Placental pericyte (primary cell): ENCODE results near the gene HCN3. TPM values are rescaled to one million over a fixed set of nuclear protein-coding genes. Genes with fewer than 3 reads are reported as not detected.

ENCODE experiments used
- total RNA-seq: library from RNA; depleted of rRNA; stranded (reverse); fragments of >200 nt; gene quantifications from 2 replicates; pipeline ENCODE4 v1.2.3, GENCODE V29; 2012

HCN3 gene
- 0.57 and 2.0 TPM in 2 replicates for total RNA-seq

GRCh38 chr1:155277070-155277901, at the start of gene HCN3:
HCN3 (plus strand) TSS chr1:155277463; CDS start chr1:155277591, 128 bp downstream.

GRCh38 chr1:155255243-155256007, 21.8 kb upstream of the HCN3 start, which contains the start of gene ENTREP3:
ENTREP3 (minus strand) TSS chr1:155255483; CDS start chr1:155254877, 606 bp downstream.

GRCh38 chr1:155261852-155262673, 15.2 kb upstream of the HCN3 start, which contains the start of gene SCAMP3:
SCAMP3 (minus strand) TSS chr1:155262360; CDS start chr1:155262151, 209 bp downstream.

GRCh38 chr1:155273343-155274245, 3.7 kb upstream of the HCN3 start, which contains the start of gene CLK2:
CLK2 (minus strand) TSS chr1:155273504; CDS start chr1:155270977, 2,527 bp downstream.

GRCh38 chr1:155301342-155301841, 24.1 kb downstream of the HCN3 start, which contains the start of gene PKLR:
PKLR (minus strand) TSS chr1:155301438; CDS start chr1:155301395, 43 bp downstream.

GRCh38 chr1:155308493-155309422, 31.5 kb downstream of the HCN3 start, which contains the start of gene FDPS:
FDPS (plus strand) TSS chr1:155308866; CDS start chr1:155309790, 924 bp downstream.

GRCh38 chr1:155320661-155321617, 43.7 kb downstream of the HCN3 start, which contains the start of gene RUSC1:
RUSC1 (plus strand) TSS chr1:155320894; CDS start chr1:155321774, 880 bp downstream.

Other genes starting within 250 kb of the HCN3 start
- 0.66 TPM in 1 of 2 replicates, not detected in the other for gene DCST2, start 243.7 kb upstream of the HCN3 start, total RNA-seq
- not detected in 2 replicates for gene DCST1, start 243.6 kb upstream of the HCN3 start, total RNA-seq
- 53.7 and 63.5 TPM in 2 replicates for gene ADAM15, start 226.1 kb upstream of the HCN3 start, total RNA-seq
- gene EFNA4, start 213.7 kb upstream of the HCN3 start, total RNA-seq = 2.0 and 3.0 TPM in 2 replicates
- gene EFNA3, start 198.6 kb upstream of the HCN3 start, total RNA-seq = 0.43 and 0.66 TPM in 2 replicates
- 0.14 TPM in 1 of 2 replicates, not detected in the other for gene EFNA1, start 149.6 kb upstream of the HCN3 start, total RNA-seq
- 27.9 and 45.3 TPM in 2 replicates for gene SLC50A1, start 141.6 kb upstream of the HCN3 start, total RNA-seq
- 24.9 and 28.6 TPM in 2 replicates for gene DPM3, start 136.9 kb upstream of the HCN3 start, total RNA-seq
- gene KRTCAP2, start 104.2 kb upstream of the HCN3 start, total RNA-seq = 74.2 and 127 TPM in 2 replicates
- 4.4 and 8.7 TPM in 2 replicates for gene TRIM46, start 103.6 kb upstream of the HCN3 start, total RNA-seq
- gene THBS3, start 69.6 kb upstream of the HCN3 start, total RNA-seq = 11.7 and 41.6 TPM in 2 replicates
- 45.3 and 63.3 TPM in 2 replicates for gene MTX1, start 68.8 kb upstream of the HCN3 start, total RNA-seq
- 10.1 and 10.3 TPM in 2 replicates for gene ENTREP3, start 22.0 kb upstream of the HCN3 start, total RNA-seq
- gene SCAMP3, start 15.1 kb upstream of the HCN3 start, total RNA-seq = 60.6 and 62.4 TPM in 2 replicates
- 22.8 and 32.9 TPM in 2 replicates for gene CLK2, start 4.0 kb upstream of the HCN3 start, total RNA-seq
- not detected in 2 replicates for gene PKLR, start 24.0 kb downstream of the HCN3 start, total RNA-seq
- gene FDPS, start 31.4 kb downstream of the HCN3 start, total RNA-seq = 216 and 558 TPM in 2 replicates
- 10.7 and 30.8 TPM in 2 replicates for gene RUSC1, start 43.4 kb downstream of the HCN3 start, total RNA-seq